Panc1 (cell line): ENCODE data around the gene IPMK. TPM values are rescaled to one million over a fixed set of nuclear protein-coding genes. Genes with fewer than 3 reads are reported as not detected.

Source experiments
- ATAC-seq: fragments of 200-7000 bp; cut with Tn5 transposase; 2 replicates; pipeline ENCODE4 v1.9.1; 2020; ENCODE audit warnings: mild to moderate bottlenecking, moderate library complexity
- BruUV-seq: library from RNA; stranded (reverse); fragments of 400-500 nt; replicated peaks from 2 replicates; lab custom pipeline; 2021; lab: Mats Ljungman, UMichigan
- CTCF ChIA-PET: fragments of 300-600 bp; sonication (Branson Sonifier 250); formaldehyde crosslinking; loops from one replicate; lab custom pipeline; 2022; ENCODE audit warnings: antibody characterized with exemption; lab: Charles Lee
- POLR2A ChIA-PET: fragments of 300-600 bp; sonication (Branson Sonifier 250); formaldehyde crosslinking; loops from one replicate; lab custom pipeline; 2022; ENCODE audit warnings: antibody characterized with exemption; lab: Charles Lee
- DNase-seq: peaks from one replicate; pipeline ENCODE4 v3.0.0-alpha.2; 2010; ENCODE audit warnings: low read depth, low spot score
- H3K27ac ChIP-seq: 2 replicates; pipeline ENCODE4 v1.5.1; 2011; ENCODE audit warnings: mild to moderate bottlenecking, low read length, inconsistent platforms
- H3K27me3 ChIP-seq: fragments of 200-500 bp; sonication (Bioruptor generic); 2 replicates; pipeline ENCODE4 v1.6.0; 2014; ENCODE audit warnings: low read length, inconsistent platforms; ENCODE audit not compliant: control insufficient read depth, insufficient read depth
- H3K36me3 ChIP-seq: fragments of 200-500 bp; sonication (Bioruptor generic); 2 replicates; pipeline ENCODE4 v1.5.1; 2014; ENCODE audit warnings: inconsistent platforms, mild to moderate bottlenecking, low read length, moderate library complexity; ENCODE audit not compliant: control insufficient read depth, insufficient read depth
- H3K4me1 ChIP-seq: 2 replicates; pipeline ENCODE4 v1.5.1; 2011; ENCODE audit warnings: inconsistent platforms, mild to moderate bottlenecking, low read length, moderate library complexity; ENCODE audit not compliant: control insufficient read depth, insufficient read depth
- H3K4me3 ChIP-seq, 2 experiments: 2 replicates each; pipeline ENCODE4 v1.5.1; 2011 to 2012; ENCODE audit warnings: low read depth in 2 of 2, low read length in 2 of 2, mild to moderate bottlenecking in 2 of 2, inconsistent platforms in 1 of 2, moderate library complexity in 1 of 2
- H3K9me3 ChIP-seq: fragments of 200-500 bp; sonication (Bioruptor generic); 2 replicates; pipeline ENCODE4 v1.5.1; 2014; ENCODE audit warnings: low read depth, mild to moderate bottlenecking, inconsistent platforms, low read length, moderate library complexity; ENCODE audit not compliant: control insufficient read depth, insufficient read depth
- POLR2AphosphoS5 ChIP-seq: IDR thresholded peaks from 2 replicates; pipeline ENCODE4 v1.6.1; 2012; ENCODE audit warnings: mild to moderate bottlenecking, low read depth, low read length, moderate library complexity
- SIN3A ChIP-seq: IDR thresholded peaks from 2 replicates; pipeline ENCODE4 v1.6.1; 2012; ENCODE audit warnings: low read depth, mild to moderate bottlenecking, low read length, moderate library complexity, borderline replicate concordance; ENCODE audit not compliant: insufficient read depth
- TCF7L2 ChIP-seq: IDR thresholded peaks from 2 replicates; pipeline ENCODE4 v1.6.1; 2011; ENCODE audit warnings: mild to moderate bottlenecking, low read depth, low read length, inconsistent platforms
- in situ Hi-C: cut with HindIII; loops from 2 replicates; pipeline ENCODE4 v1.10.0; 2016; ENCODE audit warnings: low sequenced_read_pairs, low pct_unique_long_range_greater_than_20kb
- intact Hi-C: fragments of 100-400 bp; cut with micrococcal nuclease; formaldehyde crosslinking; loops from one replicate; pipeline ENCODE4 v1.10.0; 2022; ENCODE audit not compliant: unreplicated experiment
- total RNA-seq: library from RNA; stranded (reverse); gene quantifications from one replicate; pipeline ENCODE4 v1.2.1, GENCODE V29; 2021; ENCODE audit not compliant: unreplicated experiment
- TF ChIP-seq, protein P1 (sequence below): fragments of 450-650 bp; IDR thresholded peaks from 2 replicates; pipeline ENCODE4 v1.5.1; 2017; ENCODE audit warnings: mild to moderate bottlenecking
- TF ChIP-seq, protein P2 (sequence below), 2 experiments: IDR thresholded peaks; 2 replicates each; pipeline ENCODE4 v1.6.1; 2011 to 2012; ENCODE audit warnings: low read depth in 2 of 2, control low read depth in 1 of 2, low read length in 1 of 2, mild to moderate bottlenecking in 1 of 2, moderate library complexity in 1 of 2; ENCODE audit not compliant: insufficient read depth in 1 of 2

Gene IPMK
- total RNA-seq, 1 experiment from 2014 or later, result 9.3 TPM

DNA sequence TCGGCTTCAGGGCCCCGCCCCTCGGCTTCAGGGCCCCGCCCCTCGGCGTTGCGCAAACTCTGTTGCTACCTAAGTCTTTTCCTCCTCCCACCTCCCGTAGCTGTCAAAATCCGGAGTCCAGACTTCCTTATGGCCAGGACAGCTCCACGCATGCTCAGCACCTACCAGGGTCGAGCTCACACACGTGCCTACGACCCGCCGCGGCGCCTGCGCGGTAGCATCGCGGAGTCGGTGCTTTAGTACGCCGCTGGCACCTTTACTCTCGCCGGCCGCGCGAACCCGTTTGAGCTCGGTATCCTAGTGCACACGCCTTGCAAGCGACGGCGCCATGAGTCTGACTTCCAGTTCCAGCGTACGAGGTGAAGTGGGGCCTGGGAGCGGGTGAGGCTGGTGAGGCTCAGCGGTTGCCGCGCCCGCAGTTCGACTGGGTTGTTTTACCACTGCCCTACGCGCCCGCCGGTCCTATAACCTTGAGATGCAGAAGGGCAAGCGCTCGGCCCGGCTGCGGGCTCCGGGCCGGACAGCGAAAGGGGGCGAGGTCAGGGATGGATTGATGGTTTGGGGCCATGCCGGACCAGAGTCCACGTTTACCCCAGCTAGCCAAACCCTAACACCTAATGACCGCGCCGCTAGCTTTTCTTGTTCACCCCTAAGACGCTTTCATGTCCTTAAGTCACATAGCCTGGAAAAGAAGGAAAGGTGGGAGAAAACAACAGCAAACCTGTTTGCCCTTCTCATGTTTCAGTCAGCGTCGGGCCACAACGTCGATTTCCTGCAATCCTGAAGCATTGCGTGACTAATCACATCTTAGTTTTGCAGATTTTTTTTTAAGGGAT is 1.5 kb upstream of the IPMK start, which contains the start of gene CISD1:
TSS of gene CISD1 (plus strand) at position 217 of the 836 bp plus-strand sequence. CDS start at position 329, 112 bp downstream.
- Histone ChIP-seq H3K36me3 (no peaks in the 10 kb centered on the region), H3K4me3 (peak within 1 kb of the TSS; percentile 92 to 97), H3K27me3 (no peaks in the 10 kb centered on the region), H3K9me3 (no peaks in the 10 kb centered on the region), H3K4me1 (peaks cover 22% of the 10 kb centered on the region), H3K27ac (peak within 1 kb of the TSS; percentile 98)
- in situ Hi-C loops, result no loop called here
- POLR2A ChIA-PET, result interaction anchor here (0.6 kb wide), 1 partner anchor 91 kb away, joined by 3 read pairs; no protein-coding TSS in a partner anchor
- CTCF ChIA-PET, result interaction anchor here (1.1 kb wide), 1 partner anchor 22 kb away, joined by 6 read pairs; no protein-coding TSS in a partner anchor
- intact Hi-C loops, result no loop called here
- DNase-seq (peak; percentile 98), ATAC-seq (peak; percentile 87)
- TF ChIP-seq POLR2AphosphoS5 (peak; percentile 84), SIN3A (peak; percentile 61; the same call in 1 of the 2 replicates), TCF7L2 (peak; percentile 90)
- TF ChIP-seq, protein P1, sequence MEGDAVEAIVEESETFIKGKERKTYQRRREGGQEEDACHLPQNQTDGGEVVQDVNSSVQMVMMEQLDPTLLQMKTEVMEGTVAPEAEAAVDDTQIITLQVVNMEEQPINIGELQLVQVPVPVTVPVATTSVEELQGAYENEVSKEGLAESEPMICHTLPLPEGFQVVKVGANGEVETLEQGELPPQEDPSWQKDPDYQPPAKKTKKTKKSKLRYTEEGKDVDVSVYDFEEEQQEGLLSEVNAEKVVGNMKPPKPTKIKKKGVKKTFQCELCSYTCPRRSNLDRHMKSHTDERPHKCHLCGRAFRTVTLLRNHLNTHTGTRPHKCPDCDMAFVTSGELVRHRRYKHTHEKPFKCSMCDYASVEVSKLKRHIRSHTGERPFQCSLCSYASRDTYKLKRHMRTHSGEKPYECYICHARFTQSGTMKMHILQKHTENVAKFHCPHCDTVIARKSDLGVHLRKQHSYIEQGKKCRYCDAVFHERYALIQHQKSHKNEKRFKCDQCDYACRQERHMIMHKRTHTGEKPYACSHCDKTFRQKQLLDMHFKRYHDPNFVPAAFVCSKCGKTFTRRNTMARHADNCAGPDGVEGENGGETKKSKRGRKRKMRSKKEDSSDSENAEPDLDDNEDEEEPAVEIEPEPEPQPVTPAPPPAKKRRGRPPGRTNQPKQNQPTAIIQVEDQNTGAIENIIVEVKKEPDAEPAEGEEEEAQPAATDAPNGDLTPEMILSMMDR, result no peak
- TF ChIP-seq, protein P2, sequence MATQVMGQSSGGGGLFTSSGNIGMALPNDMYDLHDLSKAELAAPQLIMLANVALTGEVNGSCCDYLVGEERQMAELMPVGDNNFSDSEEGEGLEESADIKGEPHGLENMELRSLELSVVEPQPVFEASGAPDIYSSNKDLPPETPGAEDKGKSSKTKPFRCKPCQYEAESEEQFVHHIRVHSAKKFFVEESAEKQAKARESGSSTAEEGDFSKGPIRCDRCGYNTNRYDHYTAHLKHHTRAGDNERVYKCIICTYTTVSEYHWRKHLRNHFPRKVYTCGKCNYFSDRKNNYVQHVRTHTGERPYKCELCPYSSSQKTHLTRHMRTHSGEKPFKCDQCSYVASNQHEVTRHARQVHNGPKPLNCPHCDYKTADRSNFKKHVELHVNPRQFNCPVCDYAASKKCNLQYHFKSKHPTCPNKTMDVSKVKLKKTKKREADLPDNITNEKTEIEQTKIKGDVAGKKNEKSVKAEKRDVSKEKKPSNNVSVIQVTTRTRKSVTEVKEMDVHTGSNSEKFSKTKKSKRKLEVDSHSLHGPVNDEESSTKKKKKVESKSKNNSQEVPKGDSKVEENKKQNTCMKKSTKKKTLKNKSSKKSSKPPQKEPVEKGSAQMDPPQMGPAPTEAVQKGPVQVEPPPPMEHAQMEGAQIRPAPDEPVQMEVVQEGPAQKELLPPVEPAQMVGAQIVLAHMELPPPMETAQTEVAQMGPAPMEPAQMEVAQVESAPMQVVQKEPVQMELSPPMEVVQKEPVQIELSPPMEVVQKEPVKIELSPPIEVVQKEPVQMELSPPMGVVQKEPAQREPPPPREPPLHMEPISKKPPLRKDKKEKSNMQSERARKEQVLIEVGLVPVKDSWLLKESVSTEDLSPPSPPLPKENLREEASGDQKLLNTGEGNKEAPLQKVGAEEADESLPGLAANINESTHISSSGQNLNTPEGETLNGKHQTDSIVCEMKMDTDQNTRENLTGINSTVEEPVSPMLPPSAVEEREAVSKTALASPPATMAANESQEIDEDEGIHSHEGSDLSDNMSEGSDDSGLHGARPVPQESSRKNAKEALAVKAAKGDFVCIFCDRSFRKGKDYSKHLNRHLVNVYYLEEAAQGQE (IDR thresholded peaks at IDR 0.05; ENCODE audit: insufficient read depth in 1 of 2, low read depth in 2 of 2, low read length in 1 of 2), result no peak
- BruUV-seq, result no TSS peak

DNA sequence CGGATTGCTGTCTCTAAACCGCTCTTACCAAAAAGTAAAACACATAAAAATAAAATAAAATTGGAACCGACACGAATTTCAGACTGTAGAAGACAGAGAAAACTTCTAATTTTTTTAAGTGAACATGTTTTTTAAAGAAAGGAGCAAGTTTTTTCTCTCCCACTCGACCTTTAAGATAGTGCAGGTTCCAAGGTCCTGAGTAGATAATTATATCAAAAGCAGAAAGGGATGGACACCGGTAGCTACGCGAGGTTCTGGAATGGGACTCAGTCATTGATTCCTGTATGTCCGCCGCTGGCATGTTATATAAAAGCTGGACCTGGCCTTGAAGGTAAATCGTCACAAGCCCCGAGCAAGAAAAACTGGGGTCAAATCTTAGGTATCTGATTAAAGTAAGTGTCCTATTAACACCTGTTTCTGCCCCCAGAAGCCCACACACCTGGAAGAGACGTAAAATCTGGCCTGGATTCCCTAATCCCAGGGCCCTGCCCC is 806 bp upstream of the IPMK start:
- in situ Hi-C loops, result no loop called here
- H3K27ac ChIP-seq, result peak overlapping the region; percentile 78
- DNase-seq (no peak), ATAC-seq (peak; percentile 46)
- H3K4me3 ChIP-seq, result peak overlapping the region; percentile 92 to 97
- H3K36me3 ChIP-seq, result no peaks in the 10 kb centered on the region
- ChIA-PET CTCF (interaction anchor here (1.1 kb wide), 1 partner anchor 23 kb away, joined by 6 read pairs; no protein-coding TSS in a partner anchor), POLR2A (interaction anchor here (0.6 kb wide), 1 partner anchor 91 kb away, joined by 3 read pairs; no protein-coding TSS in a partner anchor)
- no peaks in the 10 kb centered on the region for H3K9me3 ChIP-seq
- intact Hi-C loops, result no loop called here
- TF ChIP-seq, protein P1, result no peak
- TF ChIP-seq, protein P2 (IDR thresholded peaks at IDR 0.05; ENCODE audit: insufficient read depth in 1 of 2, low read depth in 2 of 2, low read length in 1 of 2), result no peak
- TF ChIP-seq POLR2AphosphoS5 (no peak), SIN3A (no peak; the same call in 1 of the 2 replicates), TCF7L2 (no peak)
- H3K4me1 ChIP-seq, result peaks cover 28% of the 10 kb centered on the region
- BruUV-seq, result no TSS peak
- H3K27me3 ChIP-seq, result no peaks in the 10 kb centered on the region
